ENCODE data around the gene SDHB. TPM values are rescaled to one million over a fixed set of nuclear protein-coding genes. Genes with fewer than 3 reads are reported as not detected.

The SDHB gene
- total RNA-seq, 1 donor from 2014 or later, result 72.7 TPM

DNA sequence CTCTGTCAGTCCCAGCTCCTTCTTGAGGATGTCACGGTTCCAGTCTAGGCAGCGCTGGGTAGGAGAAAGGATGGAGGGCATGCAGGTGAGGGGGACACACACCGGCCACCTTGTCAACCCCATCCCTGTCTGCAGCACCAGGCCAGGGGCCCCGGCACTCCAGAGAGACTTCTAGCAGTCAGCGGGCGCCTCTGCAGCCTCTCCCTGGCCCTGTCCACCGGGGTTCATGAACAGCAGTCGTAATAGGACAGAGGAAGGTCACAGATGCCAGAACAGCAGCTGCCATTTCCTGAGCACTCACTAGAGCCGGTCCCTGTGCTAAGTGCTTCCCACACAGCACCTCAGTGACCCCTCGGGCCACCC is 16.3 kb upstream of the SDHB start:
- no peaks in the 10 kb centered on the region for H3K36me3 Mint-ChIP-seq
- H3K4me3 Mint-ChIP-seq, result no peak overlapping the region
- no peaks in the 10 kb centered on the region for H3K9me3 Mint-ChIP-seq
- H3K4me1 Mint-ChIP-seq (ENCODE audit: unreplicated experiment), result no peaks in the 10 kb centered on the region
- no peak overlapping the region for H3K27ac Mint-ChIP-seq
- no peak for DNase-seq (ENCODE audit: extremely low spot score, unreplicated experiment)
- no peaks in the 10 kb centered on the region for H3K27me3 Mint-ChIP-seq
- TF ChIP-seq CTCF (conservative IDR thresholded peaks at IDR 0.05), result no peak

GRCh38 chr1:17069452-17070162 is 15.8 kb upstream of the SDHB start:
- Mint-ChIP-seq H3K36me3 (no peaks in the 10 kb centered on the region), H3K4me1 (ENCODE audit: unreplicated experiment) (no peaks in the 10 kb centered on the region), H3K27me3 (no peaks in the 10 kb centered on the region), H3K4me3 (no peak overlapping the region), H3K9me3 (no peaks in the 10 kb centered on the region), H3K27ac (no peak overlapping the region)
- no peak for TF ChIP-seq CTCF (conservative IDR thresholded peaks at IDR 0.05)
- no peak for DNase-seq (ENCODE audit: extremely low spot score, unreplicated experiment)

GRCh38 chr1:17068789-17069188 is 15.0 kb upstream of the SDHB start:
- Mint-ChIP-seq H3K36me3 (no peaks in the 10 kb centered on the region), H3K27ac (no peak overlapping the region), H3K27me3 (no peaks in the 10 kb centered on the region), H3K4me1 (ENCODE audit: unreplicated experiment) (no peaks in the 10 kb centered on the region), H3K9me3 (no peaks in the 10 kb centered on the region), H3K4me3 (no peak overlapping the region)
- DNase-seq (ENCODE audit: extremely low spot score, unreplicated experiment), result no peak
- TF ChIP-seq CTCF (conservative IDR thresholded peaks at IDR 0.05), result no peak

- Mint-ChIP-seq H3K4me1 (ENCODE audit: unreplicated experiment) (no peaks in the 10 kb centered on the region), H3K4me3 (no peak overlapping the region), H3K9me3 (no peaks in the 10 kb centered on the region), H3K36me3 (no peaks in the 10 kb centered on the region), H3K27ac (no peak overlapping the region), H3K27me3 (no peaks in the 10 kb centered on the region)
- no peak for TF ChIP-seq CTCF (conservative IDR thresholded peaks at IDR 0.05)
- no peak for DNase-seq (ENCODE audit: extremely low spot score, unreplicated experiment)
Observed at GRCh38 chr1:17067465-17068240, 13.8 kb upstream of the SDHB start.

- TF ChIP-seq CTCF (conservative IDR thresholded peaks at IDR 0.05), result no peak
- Mint-ChIP-seq H3K27ac (no peak overlapping the region), H3K4me3 (no peak overlapping the region), H3K4me1 (ENCODE audit: unreplicated experiment) (peaks cover 3% of the 10 kb centered on the region), H3K9me3 (no peaks in the 10 kb centered on the region), H3K36me3 (no peaks in the 10 kb centered on the region), H3K27me3 (no peaks in the 10 kb centered on the region)
- no peak for DNase-seq (ENCODE audit: extremely low spot score, unreplicated experiment)
Observed at GRCh38 chr1:17067069-17067426, 13.2 kb upstream of the SDHB start.
